ENCODE results near the gene CENPE.

Gene CENPE

GRCh38 chr4:103129174-103129573 lies 69.0 kb downstream of the CENPE start:
- no peak for DNase-seq

DNA sequence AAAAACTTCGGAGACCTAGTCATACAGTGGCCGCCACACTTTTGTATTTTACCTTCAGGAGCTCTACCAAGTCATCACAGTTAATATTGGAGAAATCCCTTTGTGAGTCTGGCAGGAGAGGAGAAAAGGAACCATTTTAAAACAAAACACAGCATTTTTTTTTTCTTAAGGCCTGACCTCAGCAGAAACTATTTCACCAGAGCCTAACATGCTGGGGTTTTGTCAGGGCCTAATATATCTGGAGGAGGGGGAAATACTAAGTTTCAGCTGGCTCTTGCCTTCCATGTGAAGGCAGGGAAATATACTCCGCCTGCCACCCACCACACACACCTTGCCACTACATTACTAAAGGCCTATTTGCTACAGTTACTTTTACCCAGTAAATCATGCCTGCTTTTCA lies 72.0 kb downstream of the CENPE start:
- DNase-seq = no peak

DNA sequence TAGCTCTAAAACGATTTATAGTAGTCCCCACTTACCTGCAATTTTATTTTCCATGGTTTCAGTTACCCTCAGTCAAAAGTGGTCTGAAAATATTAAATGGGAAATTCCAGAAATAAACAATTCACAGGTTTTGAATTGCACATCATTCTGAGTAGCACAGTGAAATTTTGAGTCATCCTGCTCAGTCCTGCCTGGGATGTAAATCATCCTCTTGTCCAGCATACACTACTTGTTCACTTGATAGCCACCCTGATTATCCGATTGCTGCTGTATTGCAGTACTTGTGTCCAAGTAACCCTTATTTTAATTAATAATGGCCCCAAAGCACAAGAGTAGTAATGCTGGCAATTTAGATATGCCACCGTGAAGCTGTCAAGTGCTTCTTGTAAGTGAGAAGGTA lies 75.0 kb downstream of the CENPE start:
- no peak for DNase-seq

DNA sequence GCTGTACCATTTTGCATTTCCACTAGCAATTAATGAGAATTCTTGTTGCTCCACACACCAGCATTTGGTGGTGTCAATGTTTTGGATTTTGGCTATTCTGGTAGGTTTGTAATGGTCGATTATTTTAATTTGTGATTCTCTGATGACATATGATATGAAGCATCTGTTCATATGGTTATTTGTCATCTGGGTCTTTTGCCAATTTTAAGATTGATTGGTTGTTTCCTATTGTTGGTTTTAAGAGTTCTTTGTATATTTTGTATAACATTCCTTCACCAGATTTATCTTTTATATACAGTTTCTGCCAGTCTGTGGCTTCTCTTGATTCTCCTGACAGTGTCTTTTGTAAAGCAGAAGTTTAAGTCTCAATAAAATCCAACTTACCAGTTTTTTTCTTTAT lies 80.0 kb downstream of the CENPE start:
- DNase-seq = no peak

GRCh38 chr4:103111598-103111997 lies 86.5 kb downstream of the CENPE start:
- no peak for DNase-seq

GRCh38 chr4:103108542-103108941 lies 89.6 kb downstream of the CENPE start:
- DNase-seq = no peak

DNA sequence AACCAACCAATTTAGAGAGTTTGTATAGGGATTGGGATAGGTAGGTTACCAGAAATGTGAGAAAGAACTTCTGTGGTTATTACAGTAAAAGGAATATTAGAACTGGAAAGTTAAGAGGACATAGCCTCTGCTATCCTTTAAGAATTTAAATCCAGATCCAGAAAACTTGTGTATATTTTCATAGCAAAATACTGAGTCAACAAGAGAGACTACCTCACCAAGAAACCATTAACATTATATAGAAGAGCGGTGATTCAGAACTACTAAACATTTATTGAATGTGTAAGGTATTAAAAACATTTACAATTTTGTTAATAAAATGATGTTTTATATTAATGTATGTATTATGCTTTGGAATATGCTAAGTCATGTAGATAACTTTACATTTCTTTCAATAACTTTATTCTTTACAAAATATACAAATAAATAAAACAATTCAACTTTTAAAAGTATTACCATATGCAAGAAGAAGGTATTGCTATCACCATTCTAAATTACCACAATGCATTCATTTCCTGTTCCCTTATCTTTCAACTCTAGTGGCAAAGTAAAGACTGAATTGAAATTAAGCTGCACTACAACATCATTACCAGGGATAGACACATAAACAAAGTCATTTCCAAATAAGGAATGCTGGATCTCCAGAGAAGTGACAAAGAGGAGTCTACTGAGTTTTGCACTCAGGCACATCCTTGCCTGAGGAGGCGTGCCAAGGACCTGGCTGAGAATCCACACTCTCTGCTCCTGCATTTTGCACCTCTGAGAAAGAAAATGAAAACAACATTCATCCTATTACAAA lies 92.4 kb downstream of the CENPE start:
- no peak for DNase-seq

GRCh38 chr4:103104886-103105285 lies 93.3 kb downstream of the CENPE start:
- no peak for DNase-seq

GRCh38 chr4:103100691-103101090 lies 97.5 kb downstream of the CENPE start:
- DNase-seq = no peak

DNA sequence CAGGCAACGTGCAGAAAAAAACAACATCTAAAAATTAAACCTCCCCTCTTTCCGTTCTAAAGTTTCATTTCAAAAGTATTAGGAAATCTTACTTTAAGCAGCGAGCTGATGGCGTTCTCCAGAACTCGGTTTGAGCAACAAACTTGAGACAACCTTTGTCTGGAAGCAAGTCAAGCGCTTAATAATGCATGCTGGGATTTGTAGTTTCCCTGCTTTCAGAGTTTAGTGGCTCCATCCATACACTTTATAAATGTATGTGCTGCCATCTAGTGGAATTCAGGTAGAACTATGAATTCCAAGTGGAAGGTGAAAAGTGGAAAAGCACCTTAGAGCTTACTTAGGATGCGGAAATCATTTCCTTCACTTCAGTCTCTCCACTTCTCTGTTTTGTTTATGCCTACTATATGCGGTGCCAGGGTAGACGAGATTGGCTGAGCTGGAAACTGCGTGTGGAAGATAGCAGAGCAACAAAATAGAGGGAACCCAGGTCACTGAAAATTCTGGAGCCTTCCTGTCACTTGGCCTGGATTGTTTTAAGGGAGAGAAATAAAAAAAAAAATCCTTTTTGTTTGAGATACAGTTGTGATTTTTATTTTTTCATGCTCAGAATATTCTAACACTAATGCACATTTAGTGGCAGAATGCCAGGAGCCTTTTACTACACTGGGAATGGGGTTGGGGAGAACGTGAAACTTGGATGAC lies 98.3 kb downstream of the CENPE start, which contains the start of gene BDH2:
TSS of gene BDH2 (minus strand) at position 144 of the 702 bp plus-strand sequence. CDS start 3,580 bp downstream, outside the sequence.
- DNase-seq = peak; percentile 58

GRCh38 chr4:103098756-103099440 lies 99.2 kb downstream of the CENPE start:
- DNase-seq = no peak

GRCh38 chr4:103098341-103098740 lies 99.8 kb downstream of the CENPE start:
- no peak for DNase-seq

GRCh38 chr4:103097112-103097511 lies 101.0 kb downstream of the CENPE start:
- DNase-seq = no peak

GRCh38 chr4:103095080-103095479 lies 103.1 kb downstream of the CENPE start:
- DNase-seq = no peak

DNA sequence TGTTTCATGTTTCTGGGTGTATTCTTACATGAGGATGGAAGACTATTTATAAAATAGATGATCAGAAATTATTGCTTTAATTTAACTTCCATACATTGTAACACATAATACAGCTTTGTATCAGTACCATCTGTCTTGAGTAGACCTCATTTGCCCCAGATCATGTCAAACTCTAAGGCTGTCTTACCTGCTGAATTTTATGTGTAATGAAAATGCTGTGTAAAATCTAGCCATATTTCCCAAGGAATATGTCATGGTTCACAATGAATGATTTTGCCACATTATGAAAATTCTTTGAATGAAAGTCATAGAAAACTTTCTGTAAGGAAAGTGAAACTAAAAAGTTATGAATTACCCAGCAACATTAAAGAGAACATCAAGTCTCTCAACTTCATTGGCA lies 105.9 kb downstream of the CENPE start:
- no peak for DNase-seq

DNA sequence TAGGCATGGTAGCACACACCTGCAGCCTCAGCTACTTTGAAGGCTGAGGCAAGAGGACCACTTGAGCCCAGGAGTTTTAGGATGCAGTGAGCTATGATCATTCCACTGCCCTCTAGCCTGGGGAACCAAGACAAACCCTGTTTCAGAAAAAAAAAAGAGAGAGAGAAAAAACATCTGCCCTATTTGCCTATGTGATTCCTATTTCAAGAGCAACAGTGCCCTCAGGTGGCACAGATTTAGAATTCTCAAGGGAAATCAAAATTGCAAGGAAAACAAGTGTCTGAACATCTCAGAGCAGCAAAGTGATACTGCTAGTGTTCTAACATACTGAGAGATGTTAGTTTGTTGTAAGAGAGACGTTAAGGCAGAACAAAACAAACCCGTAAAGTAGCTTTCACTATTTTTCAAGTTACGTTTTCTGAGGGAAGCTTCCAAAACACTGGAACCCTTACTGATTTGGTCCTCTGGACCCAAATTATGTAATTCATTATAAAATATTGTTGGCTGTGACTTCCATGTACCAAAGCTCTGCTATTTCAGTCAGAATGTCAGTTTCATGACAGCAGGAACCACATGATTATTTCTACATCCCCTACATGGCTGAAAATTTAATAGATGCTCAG lies 106.4 kb downstream of the CENPE start:
- peak; percentile 47 for DNase-seq

- no peak for DNase-seq
These were observed 108.7 kb downstream of the CENPE start for GRCh38 chr4:103089481-103089880.

- DNase-seq = no peak
These were observed 111.6 kb downstream of the CENPE start for GRCh38 chr4:103086551-103086950.

DNA sequence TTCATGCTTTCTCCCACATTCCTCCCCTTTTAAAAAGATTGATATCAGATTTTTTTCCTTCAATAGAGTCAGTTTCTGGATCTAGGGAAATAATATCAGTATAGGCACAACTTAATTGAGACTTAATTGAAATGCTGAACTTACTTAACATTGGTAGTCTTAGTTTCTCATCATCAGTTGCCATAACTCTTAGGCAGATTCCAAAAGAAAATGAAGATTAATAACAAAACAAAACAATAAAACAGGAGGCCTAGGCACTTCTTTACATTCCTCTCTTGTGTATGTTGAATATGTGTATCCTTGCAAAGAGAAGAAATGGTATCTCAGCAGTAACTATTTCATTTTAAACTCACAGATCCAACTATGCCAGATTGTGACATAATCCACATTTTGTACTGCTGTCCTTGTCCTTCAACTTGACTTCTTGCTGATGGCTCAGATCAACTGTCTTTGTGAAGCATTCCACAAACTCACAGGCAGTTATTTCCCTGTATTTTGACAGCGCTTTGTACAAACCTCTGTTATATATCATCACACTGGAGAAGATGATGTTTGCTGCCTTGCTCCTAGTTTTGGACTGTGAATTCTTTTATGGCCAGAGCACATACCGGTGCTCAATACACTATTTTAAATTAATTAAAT lies 112.5 kb downstream of the CENPE start:
- DNase-seq = no peak

- no peak for DNase-seq
These were observed 118.5 kb downstream of the CENPE start for GRCh38 chr4:103079621-103080020.

DNA sequence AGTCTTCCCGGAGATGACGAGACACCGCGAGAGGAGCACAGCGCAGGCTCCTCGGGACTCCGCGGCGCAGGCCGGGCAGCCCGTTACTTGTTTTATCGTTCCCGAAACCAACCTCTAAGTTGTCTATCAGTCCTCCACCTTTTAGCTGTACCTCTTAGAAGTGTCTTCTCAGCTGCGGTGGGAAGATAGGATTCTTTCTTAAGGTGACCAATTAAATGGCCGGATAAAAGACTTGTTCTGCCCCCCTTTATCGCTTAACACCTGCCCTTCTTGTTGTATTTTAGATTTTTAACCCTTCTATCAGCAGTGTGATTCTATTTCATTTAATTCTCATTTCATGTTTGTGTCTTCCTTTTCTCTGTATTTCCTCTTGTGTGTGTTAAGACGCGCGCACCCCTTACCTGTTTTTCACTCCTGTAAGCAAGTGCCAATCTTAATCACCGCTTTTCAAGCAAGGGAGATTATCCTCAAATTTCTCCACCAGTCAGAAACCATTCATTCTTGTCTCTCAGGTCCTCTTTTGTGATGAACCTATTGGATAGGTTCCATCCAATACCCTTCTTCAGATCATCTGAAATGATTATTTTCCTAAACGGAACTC lies 121.3 kb downstream of the CENPE start, which contains the start of gene SLC9B2:
TSS of gene SLC9B2 (minus strand) at position 15 of the 601 bp plus-strand sequence. CDS start 9,211 bp downstream, outside the sequence.
- no peak for DNase-seq

Data from CD4-positive, alpha-beta T cell treated with Interleukin-15 for 1 hour (primary cell).